DMS153 (cell line): ENCODE measurements around the gene GNRH2.
A peak's percentile ranks its signal among the peaks of the same experiment; 100 is the strongest.
"Not testable (repeated sequence)": the region's sequence is repeated elsewhere in the genome, so short reads cannot be mapped to it uniquely, and the experiment has no call there.

Source experiments
- DNase-seq: peaks from one replicate; lab custom pipeline; 2025; lab: John Stamatoyannopoulos, UW

The GNRH2 gene, protein sequence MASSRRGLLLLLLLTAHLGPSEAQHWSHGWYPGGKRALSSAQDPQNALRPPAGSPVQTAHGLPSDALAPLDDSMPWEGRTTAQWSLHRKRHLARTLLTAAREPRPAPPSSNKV

DNA sequence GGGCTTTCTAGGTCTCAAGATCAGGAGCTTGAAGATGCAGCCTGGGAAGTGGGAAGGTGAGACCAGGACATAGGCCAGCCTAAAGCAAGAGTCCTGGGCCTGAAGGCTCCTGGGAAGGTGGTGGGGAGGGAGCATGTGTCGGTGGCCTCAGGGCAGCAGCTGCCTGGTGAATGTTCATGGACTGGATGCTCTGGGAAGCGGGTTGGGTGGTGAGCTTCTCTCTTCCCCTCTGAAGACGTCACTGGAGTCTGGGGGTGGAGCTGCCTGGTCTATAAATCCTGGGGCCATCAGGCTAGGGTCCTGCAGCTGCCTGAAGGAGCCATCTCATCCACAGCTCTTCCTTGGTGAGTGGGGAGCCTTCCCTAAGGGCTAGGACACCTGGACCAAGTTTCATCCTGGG, at the start of gene GNRH2:
Gene GNRH2, plus strand, starts transcription at position 301 of the 400 bp plus-strand sequence. CDS start 793 bp downstream, outside the sequence.
- no peak for DNase-seq

DNA sequence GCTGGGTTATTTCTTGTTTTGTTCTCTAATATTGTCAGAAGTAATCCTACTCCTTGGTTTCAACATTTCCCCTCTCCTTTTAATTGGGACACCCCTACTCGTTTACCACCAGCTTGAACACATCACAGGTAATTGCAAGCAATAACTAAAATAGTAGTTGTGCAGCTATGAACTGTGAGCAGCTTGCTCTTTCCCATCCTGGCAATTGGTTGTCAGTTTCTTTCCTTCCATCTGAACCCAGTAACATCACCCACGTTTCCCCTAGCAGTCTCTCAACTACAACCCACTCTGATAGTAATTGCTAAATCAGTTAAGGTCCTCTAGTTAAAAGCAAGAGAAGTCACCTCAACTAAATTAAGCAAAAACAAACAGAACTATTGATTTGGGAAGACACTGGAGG, 47.6 kb upstream of the GNRH2 start:
- no peak for DNase-seq

DNA sequence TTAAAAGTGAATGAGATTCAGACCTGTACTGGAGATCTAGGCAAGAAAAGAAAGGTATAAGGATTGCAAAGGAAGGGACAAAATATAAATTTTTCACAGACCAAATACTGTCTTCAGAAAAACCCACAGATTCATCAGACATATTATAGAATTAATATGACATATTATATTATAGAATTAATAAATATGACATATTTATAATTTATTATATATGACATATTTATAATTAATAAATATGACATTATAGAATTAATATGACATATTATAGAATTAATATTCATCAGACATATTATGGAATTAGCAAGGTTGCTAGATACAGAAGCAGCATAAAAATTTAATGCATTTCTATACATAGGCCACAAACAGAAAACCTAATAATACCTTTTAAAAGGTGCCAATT, 44.7 kb upstream of the GNRH2 start:
- no peak for DNase-seq

DNA sequence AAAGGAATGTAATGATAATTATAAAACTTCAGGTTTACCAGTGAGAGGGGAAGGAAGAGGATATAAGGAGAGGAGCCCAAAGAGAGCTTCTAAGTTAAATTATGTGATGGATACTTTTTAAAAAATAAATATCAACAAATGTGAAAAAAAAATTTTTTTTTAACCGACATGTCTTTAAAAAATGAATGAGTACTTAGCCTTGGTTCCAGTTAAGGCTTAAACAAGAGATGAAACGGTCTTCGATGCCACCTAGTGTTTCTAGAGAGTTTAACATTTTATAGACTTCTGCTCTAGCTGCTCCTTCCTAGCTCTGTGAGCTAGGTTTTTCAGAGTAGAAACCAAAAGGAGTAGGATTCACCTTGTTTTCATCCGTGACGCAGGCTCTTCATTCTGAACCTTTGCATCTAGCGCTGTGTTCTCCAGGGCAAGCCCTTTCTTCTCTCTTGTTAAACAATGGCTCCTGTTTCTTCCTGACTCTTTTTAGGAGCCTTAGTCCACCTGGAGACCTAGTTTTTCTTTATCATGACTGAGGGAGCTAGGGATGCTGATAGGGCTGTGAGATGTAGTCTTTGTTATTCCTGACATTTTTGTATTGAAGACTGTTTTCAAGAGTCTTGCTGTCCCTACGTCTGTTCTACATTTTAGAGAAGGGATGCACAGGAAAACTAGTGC, 42.4 kb upstream of the GNRH2 start:
- peak; percentile 46 for DNase-seq

DNA sequence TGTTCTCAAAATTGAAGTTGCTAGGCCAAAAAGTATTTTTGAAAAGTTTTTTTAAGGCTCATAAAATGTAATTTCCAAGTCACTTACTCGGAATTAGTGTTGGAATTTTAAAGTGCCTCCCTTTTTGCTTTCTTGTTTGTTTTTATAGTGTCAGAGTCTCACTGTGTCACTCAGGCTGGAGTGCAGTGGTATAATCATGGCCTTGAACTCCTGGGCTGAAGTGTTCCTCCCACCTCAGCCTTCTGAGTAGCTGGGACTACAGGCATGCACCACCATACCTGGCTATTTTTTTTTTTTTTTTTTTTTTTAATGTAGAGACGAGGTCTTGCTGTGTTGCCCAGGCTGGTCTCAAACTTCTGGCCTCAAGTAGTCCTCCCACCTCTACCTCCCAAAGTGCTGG, 40.0 kb upstream of the GNRH2 start:
- no peak for DNase-seq

DNA sequence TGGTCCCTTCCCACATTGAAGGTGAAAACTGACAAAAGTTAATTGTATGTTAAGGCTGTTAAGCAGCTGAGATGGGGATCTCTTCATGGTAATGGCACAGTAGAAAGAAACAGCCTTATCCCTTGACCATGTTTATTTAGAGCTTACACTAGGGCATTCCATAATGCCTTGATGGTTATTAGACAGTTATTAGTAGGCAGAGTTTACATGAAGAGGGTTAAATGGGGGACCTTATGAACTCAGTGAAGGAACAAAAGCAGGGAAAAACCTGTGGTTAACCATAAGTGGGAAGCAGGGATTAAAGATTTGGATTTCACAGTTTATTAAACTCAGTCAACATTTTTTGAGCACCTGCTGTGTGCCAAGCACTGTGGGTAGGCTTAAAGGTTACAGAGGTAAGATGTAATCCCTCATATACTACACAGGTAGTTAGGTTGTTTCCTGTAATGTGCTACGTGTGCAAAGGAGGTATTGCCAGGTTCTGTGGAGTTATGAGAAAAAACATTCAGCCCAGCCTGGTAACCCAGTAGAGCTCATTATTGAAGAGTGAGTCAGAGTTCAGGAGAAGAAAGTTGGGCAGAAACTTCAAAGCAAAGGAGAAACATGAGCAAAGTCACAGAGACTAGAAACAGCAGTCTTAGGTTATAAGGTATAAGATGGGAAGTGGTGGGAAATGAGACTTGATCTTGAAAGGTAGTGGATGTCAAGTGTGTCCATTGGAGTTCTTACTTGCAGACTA, 32.3 kb upstream of the GNRH2 start:
- DNase-seq = no peak

DNA sequence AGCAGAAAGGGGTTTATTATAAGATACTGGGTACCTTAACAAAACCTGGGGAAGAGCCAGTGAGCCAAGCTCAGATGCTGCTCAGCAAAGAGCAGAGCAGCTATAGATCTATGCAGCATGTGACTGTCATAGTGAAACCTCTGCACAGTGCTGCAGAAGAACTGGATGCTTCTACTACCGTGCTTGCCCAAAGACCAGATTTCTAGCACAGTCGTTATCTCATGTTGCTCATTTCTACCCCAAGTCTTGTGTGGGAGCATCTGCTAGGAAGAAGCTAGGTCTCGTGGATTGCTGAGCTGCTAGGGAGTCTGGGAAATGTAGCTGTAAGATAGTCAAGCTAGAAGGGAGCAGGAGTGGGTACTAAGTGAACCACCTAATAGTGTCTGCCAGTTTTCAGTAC, 31.7 kb upstream of the GNRH2 start:
- no peak for DNase-seq

DNA sequence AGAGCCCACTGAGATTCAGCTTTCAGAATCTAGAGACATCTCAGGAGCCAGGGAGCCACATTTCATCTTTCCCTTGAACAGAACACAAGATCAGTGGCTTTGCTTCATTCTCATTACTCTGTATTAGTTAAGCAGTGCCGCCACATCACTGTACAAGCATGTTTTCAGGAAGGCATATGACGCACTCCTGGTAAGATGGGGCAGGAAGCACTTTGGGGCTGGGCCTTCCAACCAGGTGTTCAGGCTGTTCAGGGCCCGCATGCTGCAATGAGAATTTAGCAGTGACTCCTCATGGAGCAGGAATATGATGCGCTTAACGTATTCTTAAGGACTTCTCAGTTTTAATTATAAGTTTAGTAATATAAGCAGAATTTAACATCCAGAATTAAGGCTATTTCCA, 29.7 kb upstream of the GNRH2 start:
- DNase-seq = no peak

DNA sequence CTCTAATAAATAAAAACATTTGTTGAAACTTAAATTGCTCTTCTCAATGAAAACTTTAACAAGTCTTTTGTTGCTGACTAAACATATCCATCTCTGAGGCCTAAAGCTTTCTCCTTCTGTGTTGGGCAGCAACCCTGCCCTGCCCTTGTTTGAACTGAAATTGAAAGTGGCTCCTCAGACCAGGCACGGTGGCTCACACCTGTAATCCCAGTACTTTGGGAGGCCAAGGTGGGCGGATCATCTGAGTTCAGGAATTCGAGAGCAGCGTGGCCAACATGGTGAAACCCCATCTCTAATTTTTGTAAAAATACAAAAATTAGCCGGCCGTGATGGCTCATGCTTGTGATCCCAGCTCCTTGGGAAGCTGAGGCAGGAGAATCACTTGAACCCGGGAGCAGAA, 29.2 kb upstream of the GNRH2 start:
- DNase-seq = no peak

DNA sequence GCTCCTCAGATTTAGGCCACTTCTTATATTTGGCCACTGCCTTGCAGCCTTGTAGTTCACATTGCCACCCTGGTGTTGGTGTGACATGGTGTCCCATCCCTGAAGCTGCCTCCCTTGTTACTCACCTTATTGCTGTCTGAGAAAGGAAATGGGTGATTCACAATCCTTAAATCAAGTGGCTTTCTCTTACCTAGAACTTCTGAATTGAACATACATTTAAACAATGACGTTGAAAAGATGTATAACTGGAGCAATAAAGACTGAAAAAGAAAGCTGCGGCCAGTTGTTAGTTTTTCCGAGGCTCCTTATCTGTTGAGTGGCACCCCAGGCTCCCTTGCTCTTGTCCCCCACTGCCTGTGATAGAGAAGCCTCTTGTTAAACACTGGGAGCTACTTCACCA, 28.8 kb upstream of the GNRH2 start:
- DNase-seq = no peak

DNA sequence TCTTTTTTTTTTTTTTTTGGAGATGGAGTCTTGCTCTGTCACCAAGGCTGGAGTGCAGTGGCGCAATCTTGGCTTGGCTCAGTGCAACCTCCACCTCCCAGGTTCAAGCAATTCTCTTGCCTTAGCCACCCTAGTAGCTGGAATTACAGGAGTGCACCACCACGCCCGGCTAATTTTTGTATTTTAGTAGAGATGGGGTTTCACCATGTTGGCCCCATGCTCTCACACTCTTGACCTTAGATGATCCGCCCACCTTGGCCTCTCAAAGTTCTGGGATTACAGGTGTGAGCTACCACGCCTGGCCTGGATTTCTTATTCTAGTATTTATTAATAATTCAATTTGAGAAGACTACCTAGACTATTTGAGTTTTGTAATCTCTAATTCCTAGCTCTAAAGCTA, 28.1 kb upstream of the GNRH2 start:
- DNase-seq = not testable (repeated sequence)

DNA sequence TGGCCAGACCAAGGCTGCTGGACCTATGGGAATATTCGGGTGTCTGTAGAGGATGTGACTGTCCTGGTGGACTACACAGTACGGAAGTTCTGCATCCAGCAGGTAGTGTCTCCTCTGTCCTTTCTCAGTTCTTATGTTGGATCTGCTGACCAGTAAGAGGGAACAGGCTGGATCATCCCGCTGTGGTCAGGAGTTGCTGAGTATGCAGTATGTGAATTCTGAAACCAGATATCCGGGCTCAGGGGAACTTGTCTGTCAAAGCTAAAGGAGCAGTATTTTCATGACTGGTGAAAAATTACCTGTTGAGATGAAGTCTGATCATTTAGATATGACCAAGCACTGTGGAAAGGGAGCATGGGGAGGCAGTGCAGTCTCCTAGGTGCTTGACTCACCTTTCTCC, 22.1 kb upstream of the GNRH2 start:
- no peak for DNase-seq

DNA sequence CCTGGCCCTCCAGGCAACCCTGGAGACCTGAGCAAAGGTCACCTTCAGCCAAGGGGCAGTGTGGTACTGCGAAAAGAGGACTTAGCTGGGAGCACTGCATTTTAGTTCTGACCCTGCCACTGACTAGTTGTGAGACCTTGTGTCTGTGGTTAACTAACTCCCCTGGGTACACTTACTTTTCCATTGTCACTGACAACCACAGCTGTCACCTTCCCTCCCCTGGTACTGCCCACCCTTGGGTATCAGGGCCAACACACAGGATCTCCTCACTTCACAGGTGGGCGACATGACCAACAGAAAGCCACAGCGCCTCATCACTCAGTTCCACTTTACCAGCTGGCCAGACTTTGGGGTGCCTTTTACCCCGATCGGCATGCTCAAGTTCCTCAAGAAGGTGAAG, 21.6 kb upstream of the GNRH2 start:
- no peak for DNase-seq

DNA sequence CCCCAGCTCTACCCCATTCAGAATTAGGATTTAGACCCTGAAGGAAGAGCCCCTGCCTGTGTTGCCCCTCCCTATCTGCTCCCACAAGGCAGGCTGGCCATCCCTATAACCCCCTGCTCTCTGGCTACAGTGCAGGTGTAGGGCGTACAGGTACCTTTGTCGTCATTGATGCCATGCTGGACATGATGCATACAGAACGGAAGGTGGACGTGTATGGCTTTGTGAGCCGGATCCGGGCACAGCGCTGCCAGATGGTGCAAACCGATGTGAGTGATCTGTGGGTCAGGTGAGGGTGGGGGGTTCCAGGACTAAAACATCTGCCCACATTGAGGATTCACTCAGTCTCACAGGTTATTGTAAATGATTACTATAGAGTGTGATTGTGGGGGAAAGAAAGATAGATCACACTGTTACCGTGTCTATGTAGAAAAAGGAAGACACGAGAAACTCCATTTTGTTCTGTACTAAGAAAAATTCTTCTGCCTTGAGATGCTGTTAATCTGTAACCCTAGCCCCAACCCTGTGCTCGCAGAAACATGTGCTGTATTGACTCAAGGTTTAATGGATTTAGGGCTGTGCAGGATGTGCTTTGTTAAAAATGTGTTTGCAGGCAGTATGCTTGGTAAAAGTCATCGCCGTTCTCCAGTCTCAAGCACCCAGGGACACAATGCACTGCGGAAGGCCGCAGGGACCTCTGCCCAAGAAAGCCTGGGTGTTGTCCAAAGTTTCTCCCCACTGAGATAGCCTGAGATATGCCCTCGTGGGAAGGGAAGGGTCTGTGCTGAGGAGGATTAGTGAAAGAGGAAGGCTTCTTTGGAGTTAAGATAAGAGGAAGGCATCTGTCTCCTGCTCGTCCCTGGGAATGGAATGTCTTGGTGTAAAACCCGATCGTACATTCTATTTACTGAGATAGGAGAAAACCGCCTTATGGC, 20.6 kb upstream of the GNRH2 start:
- DNase-seq = peak; percentile 26

DNA sequence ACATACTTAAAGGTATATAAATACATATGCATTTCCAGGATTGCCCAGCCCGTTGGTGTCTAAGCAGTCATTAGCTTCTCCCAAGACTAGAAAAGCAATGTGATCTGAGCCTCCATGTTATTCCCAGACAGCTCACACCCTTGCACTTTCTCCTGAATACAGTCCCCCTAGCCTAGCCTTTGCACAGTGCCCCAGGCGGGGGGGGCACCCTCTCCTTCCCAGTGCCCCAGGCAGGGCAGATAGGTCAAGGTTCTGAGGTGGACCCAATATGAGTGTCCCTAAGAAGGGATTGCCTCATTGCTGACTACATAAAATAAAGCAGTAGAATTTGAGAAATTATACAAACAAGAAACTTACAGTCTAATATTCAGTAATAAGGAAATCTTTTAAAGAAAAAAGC, 15.4 kb upstream of the GNRH2 start:
- DNase-seq = no peak

DNA sequence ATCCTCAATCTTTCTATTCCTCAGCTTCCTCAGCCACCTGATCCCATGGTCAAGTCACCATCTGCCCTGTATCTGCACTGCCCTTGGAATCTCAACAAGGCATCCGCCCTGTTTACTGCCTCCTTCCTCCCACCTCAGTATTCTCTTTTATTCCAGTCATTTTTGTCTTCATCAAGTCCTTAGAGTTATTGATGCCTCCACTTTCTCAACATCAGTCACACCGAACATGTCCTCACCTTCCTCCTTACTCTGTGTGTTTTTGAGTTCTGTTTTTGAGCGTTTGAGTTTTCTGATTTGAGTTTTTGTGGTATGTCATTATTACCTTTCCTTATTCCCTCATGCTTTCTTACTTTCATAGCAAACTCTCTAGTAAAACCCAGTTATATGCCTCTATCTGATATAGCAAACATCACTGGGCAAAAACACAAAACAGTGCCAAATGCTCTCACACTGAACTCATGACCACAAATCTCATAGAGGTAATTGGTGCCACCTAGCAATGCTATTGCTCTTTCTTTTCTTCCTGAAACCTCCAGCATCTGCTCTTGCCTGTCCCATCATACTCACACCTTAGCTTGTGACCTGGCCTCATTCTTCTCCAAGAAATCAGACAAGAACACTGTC, 11.8 kb upstream of the GNRH2 start:
- DNase-seq = no peak

DNA sequence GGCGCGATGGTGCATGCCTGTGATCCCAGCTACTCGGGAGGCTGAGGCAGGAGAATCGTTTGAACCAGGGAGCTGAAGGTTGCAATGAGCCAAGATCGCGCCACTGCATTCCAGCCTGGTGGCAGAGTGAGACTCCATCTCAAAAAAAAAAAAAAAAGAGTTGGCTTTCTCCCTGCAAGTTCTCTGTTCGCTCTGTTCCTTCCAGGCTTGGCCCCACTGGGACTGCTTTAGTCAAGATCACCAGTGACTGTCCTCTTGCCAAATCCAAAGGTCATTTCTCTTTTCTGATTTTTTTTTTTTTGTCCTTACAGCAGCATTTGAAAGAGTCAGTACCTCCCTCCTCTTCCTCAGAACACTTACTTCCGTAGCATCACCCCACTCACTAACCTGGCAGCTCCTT, 10.8 kb upstream of the GNRH2 start:
- DNase-seq = no peak

DNA sequence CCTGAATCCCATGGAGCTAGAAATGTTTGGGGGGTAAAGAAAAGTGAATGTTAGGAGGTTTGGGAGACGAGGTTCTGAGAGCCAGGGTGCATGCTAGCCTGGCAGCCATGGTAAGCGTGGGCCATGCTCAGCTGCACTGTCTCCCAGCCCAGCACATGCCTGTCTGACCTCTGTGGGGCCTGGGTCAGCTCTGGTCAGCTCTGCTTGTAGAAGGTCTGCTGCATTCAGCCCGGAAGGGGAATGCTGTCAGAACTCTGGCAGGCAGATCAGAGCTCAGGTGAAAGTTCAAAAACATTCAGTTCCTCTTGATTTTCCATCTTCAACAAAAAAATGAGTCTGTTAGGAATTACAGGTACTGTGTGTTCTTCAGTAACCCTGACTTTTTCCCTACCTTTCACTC, 5.8 kb upstream of the GNRH2 start:
- no peak for DNase-seq

DNA sequence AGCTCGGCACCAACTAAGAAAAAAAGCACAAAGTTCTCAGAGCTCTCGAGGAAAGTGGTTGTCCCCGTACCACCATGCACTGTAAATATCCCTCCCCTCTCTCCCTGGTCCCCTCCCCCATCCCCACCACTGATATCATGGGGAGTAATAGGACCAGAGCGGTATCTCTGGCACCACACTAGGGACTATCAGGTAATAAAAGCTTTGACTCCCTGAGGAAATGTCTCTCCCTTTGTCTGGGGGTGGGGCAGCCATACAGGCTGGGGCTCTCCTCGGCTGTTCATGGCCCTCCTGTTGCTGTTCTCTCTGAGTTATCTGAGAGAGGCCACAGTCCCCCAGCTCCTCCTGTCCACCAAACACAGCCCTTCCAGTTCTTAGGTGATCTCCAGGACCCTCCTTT, 5.0 kb upstream of the GNRH2 start:
- no peak for DNase-seq

DNA sequence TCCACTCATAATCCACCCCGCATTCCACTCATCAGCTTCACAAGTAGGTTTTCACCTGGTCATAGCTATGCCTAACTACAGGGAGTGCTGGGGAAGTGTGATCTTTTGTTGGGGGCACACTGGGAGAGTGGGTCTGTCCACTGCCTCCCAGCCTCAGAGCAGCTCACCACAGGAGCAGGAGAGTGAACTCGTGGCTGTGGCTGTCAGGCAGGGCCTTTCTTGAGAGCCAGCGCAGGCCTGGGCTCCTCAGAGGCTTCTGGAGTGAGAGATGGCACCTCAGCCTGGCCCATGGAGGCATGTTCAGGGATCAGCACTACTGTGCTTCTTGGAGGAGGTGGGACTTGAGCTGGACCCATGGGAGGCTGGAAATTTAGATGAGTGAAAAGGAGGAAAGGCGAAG, 4.0 kb upstream of the GNRH2 start:
- DNase-seq = no peak

DNA sequence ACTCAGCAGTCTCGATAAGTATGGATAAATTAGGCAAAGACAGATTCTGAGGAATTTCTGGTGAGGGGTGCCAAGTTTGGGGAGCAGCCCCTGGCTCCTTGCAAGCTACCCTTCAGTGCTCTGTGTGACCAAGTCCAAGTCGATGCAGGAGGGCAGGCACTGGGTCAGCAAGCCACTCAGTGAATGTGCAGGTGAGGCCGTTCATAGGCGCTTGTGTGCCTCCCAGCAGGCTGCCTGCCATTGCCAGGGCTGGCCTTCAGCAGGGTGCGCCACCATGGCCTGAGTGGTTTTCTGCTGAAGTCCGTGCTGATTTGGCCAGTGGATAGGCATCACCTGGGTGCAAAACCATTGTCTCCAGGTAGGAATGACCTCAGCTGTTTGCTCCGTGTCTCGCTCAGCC, 3.3 kb upstream of the GNRH2 start:
- no peak for DNase-seq

DNA sequence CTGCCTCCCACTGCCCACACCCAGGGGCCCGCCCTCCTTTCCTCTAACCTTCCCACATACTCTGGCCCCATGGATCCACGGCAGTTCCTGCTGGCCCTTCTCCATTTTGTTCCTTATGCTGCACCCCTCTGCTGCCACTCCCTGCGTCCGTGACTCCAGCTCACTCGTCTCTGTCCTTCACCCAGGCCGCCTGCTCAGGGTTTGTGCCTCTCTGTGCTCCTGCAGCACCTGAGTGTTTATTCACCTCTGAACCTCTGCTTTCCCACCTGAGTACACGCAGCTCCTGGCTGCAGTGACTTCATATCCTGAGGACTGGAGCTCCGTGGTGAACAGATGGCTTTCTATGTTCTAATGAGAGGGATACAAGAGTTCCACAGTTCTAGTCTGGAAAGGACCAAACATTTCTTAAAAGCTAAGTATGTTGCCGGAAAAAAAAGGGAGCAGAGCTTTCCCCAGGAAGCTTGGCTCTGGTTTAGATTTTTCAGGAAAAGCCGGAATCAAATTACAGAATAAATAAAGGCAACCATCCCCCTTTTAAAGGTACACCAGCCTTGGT, 1.5 kb upstream of the GNRH2 start:
- DNase-seq = peak; percentile 58
